GDM1 (cell line): ENCODE measurements around the gene FOXJ2.
"Not testable (repeated sequence)": the region's sequence is repeated elsewhere in the genome, so short reads cannot be mapped to it uniquely, and the experiment has no call there.

Source experiments
- DNase-seq: peaks from one replicate; lab custom pipeline; 2025; lab: John Stamatoyannopoulos, UW

Gene FOXJ2

GRCh38 chr12:8032242-8033152 lies at the start of gene FOXJ2:
Gene FOXJ2 (plus strand): TSS chr12:8032716. CDS start chr12:8039833, 7,117 bp downstream.
- DNase-seq: peak; percentile 72

- not testable (repeated sequence) for DNase-seq
Measured at GRCh38 chr12:7983019-7983418, 49.5 kb upstream of the FOXJ2 start.

- not testable (repeated sequence) for DNase-seq
Measured at GRCh38 chr12:7983460-7983859, 49.1 kb upstream of the FOXJ2 start.

- DNase-seq: no peak
Measured at GRCh38 chr12:7984900-7985299, 47.6 kb upstream of the FOXJ2 start.

- no peak for DNase-seq
Measured at GRCh38 chr12:7985802-7986418, 46.6 kb upstream of the FOXJ2 start.

- peak; percentile 84 for DNase-seq
Measured at GRCh38 chr12:7989827-7990491, 42.6 kb upstream of the FOXJ2 start.

- no peak for DNase-seq
Measured at GRCh38 chr12:7991535-7991934, 41.0 kb upstream of the FOXJ2 start.

GRCh38 chr12:7994731-7995205 lies 37.7 kb upstream of the FOXJ2 start:
- DNase-seq: no peak

- DNase-seq: peak; percentile 82
Measured at GRCh38 chr12:7995266-7995963, 37.1 kb upstream of the FOXJ2 start.

GRCh38 chr12:8000827-8001226 lies 31.7 kb upstream of the FOXJ2 start:
- DNase-seq: not testable (repeated sequence)

GRCh38 chr12:8001496-8001895 lies 31.0 kb upstream of the FOXJ2 start:
- DNase-seq: not testable (repeated sequence)

- not testable (repeated sequence) for DNase-seq
Measured at GRCh38 chr12:8004897-8005296, 27.6 kb upstream of the FOXJ2 start.

GRCh38 chr12:8011331-8011730 lies 21.2 kb upstream of the FOXJ2 start:
- DNase-seq: no peak

GRCh38 chr12:8012651-8013309 lies 19.7 kb upstream of the FOXJ2 start:
- DNase-seq: no peak

GRCh38 chr12:8014836-8015235 lies 17.7 kb upstream of the FOXJ2 start:
- DNase-seq: no peak

- DNase-seq: not testable (repeated sequence)
Measured at GRCh38 chr12:8018213-8018612, 14.3 kb upstream of the FOXJ2 start.

GRCh38 chr12:8018666-8019581 lies 13.6 kb upstream of the FOXJ2 start:
- DNase-seq: peak; percentile 67

- peak; percentile 94 for DNase-seq
Measured at GRCh38 chr12:8026291-8026900, 6.1 kb upstream of the FOXJ2 start.

- no peak for DNase-seq
Measured at GRCh38 chr12:8027856-8028255, 4.7 kb upstream of the FOXJ2 start.

GRCh38 chr12:8028267-8028666 lies 4.2 kb upstream of the FOXJ2 start:
- no peak for DNase-seq
